Measurements from ENCODE around the gene ABCC2.
"Not testable (repeated sequence)": the region's sequence is repeated elsewhere in the genome, so short reads cannot be mapped to it uniquely, and the experiment has no call there.

Gene ABCC2

GRCh38 chr10:99850767-99851340, 68.4 kb downstream of the ABCC2 start:
- FAIRE-seq, result no peak

GRCh38 chr10:99851825-99852224, 69.4 kb downstream of the ABCC2 start:
- FAIRE-seq (no peak), DNase-seq (ENCODE audit: insufficient read length, low spot score) (no peak)

More at GRCh38 chr10:99850767-99851340, 68.4 kb downstream of the ABCC2 start:
- no peak for DNase-seq (ENCODE audit: insufficient read length, low spot score)

GRCh38 chr10:99852481-99853213, 70.2 kb downstream of the ABCC2 start:
- FAIRE-seq (no peak), DNase-seq (ENCODE audit: insufficient read length, low spot score) (no peak)

GRCh38 chr10:99853655-99854054, 71.2 kb downstream of the ABCC2 start:
- FAIRE-seq (no peak), DNase-seq (ENCODE audit: insufficient read length, low spot score) (no peak)

- DNase-seq (ENCODE audit: insufficient read length, low spot score), result peak; percentile 67
- no peak for FAIRE-seq
These were observed 72.4 kb downstream of the ABCC2 start for GRCh38 chr10:99854860-99855259.

- no peak for FAIRE-seq
- DNase-seq (ENCODE audit: insufficient read length, low spot score), result no peak
These were observed 73.1 kb downstream of the ABCC2 start for GRCh38 chr10:99855479-99856071.

GRCh38 chr10:99858849-99859248, 76.4 kb downstream of the ABCC2 start:
- DNase-seq (ENCODE audit: insufficient read length, low spot score) (no peak), FAIRE-seq (no peak)

GRCh38 chr10:99859585-99859984, 77.1 kb downstream of the ABCC2 start:
- DNase-seq (ENCODE audit: insufficient read length, low spot score), result no peak
- no peak for FAIRE-seq

- FAIRE-seq (no peak), DNase-seq (ENCODE audit: insufficient read length, low spot score) (no peak)
These were observed 78.0 kb downstream of the ABCC2 start for GRCh38 chr10:99860466-99860865.

- not testable (repeated sequence) for DNase-seq (ENCODE audit: insufficient read length, low spot score); FAIRE-seq
These were observed 81.2 kb downstream of the ABCC2 start for GRCh38 chr10:99863535-99864240.

GRCh38 chr10:99867250-99867649, 84.8 kb downstream of the ABCC2 start:
- not testable (repeated sequence) for FAIRE-seq; DNase-seq (ENCODE audit: insufficient read length, low spot score)

- FAIRE-seq, result no peak
- DNase-seq (ENCODE audit: insufficient read length, low spot score), result no peak
These were observed 87.2 kb downstream of the ABCC2 start for GRCh38 chr10:99869581-99870122.

GRCh38 chr10:99870123-99870730, 87.8 kb downstream of the ABCC2 start:
- FAIRE-seq (no peak), DNase-seq (ENCODE audit: insufficient read length, low spot score) (no peak)

- FAIRE-seq, result no peak
These were observed 90.1 kb downstream of the ABCC2 start for GRCh38 chr10:99872367-99873162.

GRCh38 chr10:99873846-99874245, 91.4 kb downstream of the ABCC2 start:
- FAIRE-seq (no peak), DNase-seq (ENCODE audit: insufficient read length, low spot score) (no peak)

More at GRCh38 chr10:99872367-99873162, 90.1 kb downstream of the ABCC2 start:
- DNase-seq (ENCODE audit: insufficient read length, low spot score), result no peak

- no peak for FAIRE-seq
- no peak for DNase-seq (ENCODE audit: insufficient read length, low spot score)
These were observed 92.1 kb downstream of the ABCC2 start for GRCh38 chr10:99874341-99875085.

GRCh38 chr10:99875473-99875872, 93.0 kb downstream of the ABCC2 start:
- no peak for FAIRE-seq
- no peak for DNase-seq (ENCODE audit: insufficient read length, low spot score)

GRCh38 chr10:99880080-99880835, 97.8 kb downstream of the ABCC2 start:
- DNase-seq (ENCODE audit: insufficient read length, low spot score) (no peak), FAIRE-seq (no peak)
